Spinal cord (tissue), 10 donors: ENCODE results near the gene COL6A3. TPM values are rescaled to one million over a fixed set of nuclear protein-coding genes. Genes with fewer than 3 reads are reported as not detected.
"Not testable (repeated sequence)": the region's sequence is repeated elsewhere in the genome, so short reads cannot be mapped to it uniquely, and the experiment has no call there.

Source experiments
- DNase-seq, 6 donors: peaks; one replicate each; pipeline versions ENCODE4 v3.0.0 to v3.0.0-alpha.2; 2013 to 2015; ENCODE audit warnings: low spot score in 6 of 6, low read depth in 4 of 6
- H3K27ac ChIP-seq: one replicate; pipeline ENCODE4 v1.5.1; 2013; ENCODE audit warnings: low read depth, low read length, control low read depth
- H3K27me3 ChIP-seq: one replicate; pipeline ENCODE4 v1.6.1; 2013; ENCODE audit warnings: low read length; ENCODE audit not compliant: control insufficient read depth, insufficient read depth
- H3K36me3 ChIP-seq: one replicate; pipeline ENCODE4 v1.6.1; 2013; ENCODE audit warnings: low read length; ENCODE audit not compliant: control insufficient read depth, insufficient read depth
- H3K4me1 ChIP-seq: one replicate; pipeline ENCODE4 v1.6.1; 2013; ENCODE audit warnings: low read length; ENCODE audit not compliant: control insufficient read depth, insufficient read depth
- H3K4me3 ChIP-seq: one replicate; pipeline ENCODE4 v1.5.1; 2013; ENCODE audit warnings: low read depth, low read length, control low read depth
- H3K9me3 ChIP-seq: one replicate; pipeline ENCODE4 v1.6.1; 2013; ENCODE audit warnings: low read length; ENCODE audit not compliant: control insufficient read depth, insufficient read depth
- WGBS: methylation state at CpG from one replicate; pipeline ENCODE4 v1.1.5; 2013; ENCODE audit warnings: missing lambda C conversion rate; ENCODE audit not compliant: insufficient coverage; 5-methylcytosine and 5-hydroxymethylcytosine counted together
- polyA plus RNA-seq, 2 donors: library from polyadenylated mRNA; unstranded; fragments of 120-200 nt; gene quantifications; one replicate each; pipeline ENCODE4 v1.2.1, GENCODE V29; 2013; ENCODE audit not compliant: insufficient read length in 2 of 2
- total RNA-seq, 2 donors: library from RNA; depleted of rRNA in 1 of 2; stranded (reverse); fragments of 120-200 nt in 1 of 2; fragments of >200 nt in 1 of 2; gene quantifications; one replicate each; pipeline versions ENCODE4 v1.2.3 to v1.2.4, GENCODE V29; 2013 to 2014
- donor health status: healthy.

COL6A3 gene
- total and polyA plus RNA-seq, 4 donors: 41.3 to 429 (median 167) TPM

DNA sequence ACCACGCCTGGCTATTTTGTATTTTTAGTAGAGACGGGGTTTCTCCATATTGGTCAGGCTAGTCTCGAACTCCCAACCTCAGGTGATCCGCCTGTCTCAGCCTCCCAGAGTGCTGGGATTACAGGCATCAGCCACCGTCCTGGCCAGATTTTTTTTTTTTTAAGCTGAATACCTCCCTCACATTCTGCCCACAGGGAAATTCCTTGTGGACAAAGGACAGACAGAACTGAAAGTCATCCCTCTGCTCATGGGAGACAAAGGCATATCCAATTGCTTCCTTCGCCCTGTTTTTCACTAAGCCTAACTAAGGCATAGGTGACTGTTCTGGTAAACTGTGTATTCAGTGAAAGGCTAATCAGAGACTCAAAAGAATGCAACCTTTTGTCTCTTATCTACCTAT is 59.8 kb downstream of the COL6A3 start:
- H3K27me3 ChIP-seq, H3K4me3 ChIP-seq, H3K4me1 ChIP-seq, H3K36me3 ChIP-seq, H3K27ac ChIP-seq, H3K9me3 ChIP-seq, DNase-seq: not testable (repeated sequence)
- 98% methylated on average over 4 of the region's 6 CpGs for WGBS

DNA sequence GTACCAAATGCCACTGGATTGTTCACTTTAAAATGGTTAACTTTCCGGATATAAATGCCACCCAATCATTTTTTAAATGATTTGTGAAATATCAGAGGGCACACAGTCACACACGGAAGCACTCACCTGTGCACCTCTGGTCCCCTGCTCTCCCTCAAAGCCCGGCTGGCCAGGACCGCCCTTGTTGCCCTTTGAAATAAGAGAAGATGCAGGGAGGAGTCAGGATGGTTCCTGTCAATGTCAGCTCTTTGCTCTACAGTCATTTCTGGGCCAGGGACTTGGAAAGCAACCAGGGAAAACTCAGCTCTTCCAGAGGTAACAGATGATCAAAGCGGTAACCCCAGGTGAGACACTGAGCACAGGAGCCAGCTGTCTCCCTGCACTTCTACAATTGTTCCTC is 60.7 kb downstream of the COL6A3 start:
- Histone ChIP-seq H3K4me3 (no peak overlapping the region), H3K36me3 (no peaks in the 10 kb centered on the region), H3K4me1 (no peaks in the 10 kb centered on the region), H3K9me3 (no peaks in the 10 kb centered on the region), H3K27me3 (no peaks in the 10 kb centered on the region), H3K27ac (no peak overlapping the region)
- no peak for DNase-seq
- 63% methylated on average over 3 of the region's 5 CpGs for WGBS

DNA sequence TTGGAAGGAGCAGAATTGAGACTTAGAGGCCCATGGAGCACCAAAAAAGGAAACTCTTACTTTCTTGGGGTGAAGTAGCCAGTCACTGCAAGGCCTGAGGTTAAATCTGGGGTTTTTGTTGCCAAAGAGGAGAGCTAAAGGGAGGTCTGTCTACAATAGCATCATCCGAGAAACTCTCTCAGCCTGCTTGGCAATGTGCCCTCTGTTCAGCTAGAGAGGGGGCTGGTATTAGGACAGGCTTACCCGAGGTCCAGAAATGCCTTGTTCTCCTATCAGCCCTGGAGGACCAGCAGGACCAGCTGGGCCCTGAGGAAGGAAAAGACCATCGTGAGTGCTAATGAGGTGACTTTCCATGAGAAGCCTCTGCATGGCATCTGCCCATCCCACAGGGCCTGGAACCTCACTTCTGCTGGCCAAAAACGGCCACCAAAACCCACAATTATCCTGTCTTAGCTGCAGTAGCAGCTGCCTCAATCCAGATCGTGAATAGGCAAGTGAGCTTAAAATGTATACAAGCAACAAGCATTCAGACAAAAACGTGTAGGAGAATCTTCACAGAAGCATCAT is 61.6 kb downstream of the COL6A3 start:
- 83% methylated on average over 3 of the region's 6 CpGs for WGBS
- no peaks in the 10 kb centered on the region for H3K9me3 ChIP-seq
- DNase-seq: no peak
- H3K27ac ChIP-seq: no peak overlapping the region
- no peaks in the 10 kb centered on the region for H3K4me1 ChIP-seq
- no peaks in the 10 kb centered on the region for H3K27me3 ChIP-seq
- no peak overlapping the region for H3K4me3 ChIP-seq
- no peaks in the 10 kb centered on the region for H3K36me3 ChIP-seq

DNA sequence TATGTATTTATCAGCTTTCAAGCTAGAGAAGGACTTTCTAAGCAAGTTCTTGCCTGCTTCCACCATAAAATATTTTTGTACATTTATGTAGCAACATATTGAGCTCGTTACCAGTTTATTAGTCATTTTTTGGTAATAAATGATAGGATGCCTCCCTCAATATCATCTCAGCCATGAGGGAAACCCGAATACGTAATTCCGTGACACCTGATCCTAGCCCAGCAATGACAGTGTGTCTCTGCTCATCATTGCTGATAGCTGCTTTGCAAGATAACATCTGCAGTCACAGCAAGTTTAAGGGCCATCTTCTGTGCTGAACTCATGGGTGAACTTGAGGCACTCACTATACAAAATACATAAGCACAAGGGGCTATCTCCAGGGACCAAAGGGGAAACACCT is 62.2 kb downstream of the COL6A3 start:
- H3K27ac ChIP-seq: no peak overlapping the region
- WGBS: 97% methylated on average over 3 of the region's 4 CpGs
- no peak for DNase-seq

DNA sequence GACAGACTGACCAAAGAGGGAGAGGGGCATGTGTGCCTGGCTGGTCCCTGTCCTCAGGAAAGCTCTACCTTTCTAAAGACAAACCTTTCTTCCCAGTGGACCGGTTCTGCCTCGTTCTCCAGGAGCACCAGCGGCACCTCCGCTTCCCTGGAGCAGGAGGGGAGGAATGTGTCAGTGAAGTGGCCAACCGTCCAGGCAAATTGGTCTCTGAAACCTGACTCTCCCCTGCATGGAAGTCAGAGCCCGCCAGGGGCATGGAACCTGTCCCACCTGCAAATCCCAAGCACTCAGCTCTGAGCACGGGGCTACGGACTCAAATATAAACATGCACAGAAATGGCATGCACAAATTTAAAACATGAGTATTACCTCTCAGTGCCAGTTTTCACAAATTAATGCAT is 62.9 kb downstream of the COL6A3 start:
- Histone ChIP-seq H3K27me3 (no peaks in the 10 kb centered on the region), H3K4me1 (no peaks in the 10 kb centered on the region), H3K27ac (no peak overlapping the region), H3K4me3 (no peak overlapping the region), H3K9me3 (no peaks in the 10 kb centered on the region), H3K36me3 (no peaks in the 10 kb centered on the region)
- no peak for DNase-seq
- WGBS: 60% methylated on average over 6 of the region's 8 CpGs

More for the DNA sequence above, 62.2 kb downstream of the COL6A3 start:
- Histone ChIP-seq H3K4me1 (no peaks in the 10 kb centered on the region), H3K27me3 (no peaks in the 10 kb centered on the region), H3K9me3 (no peaks in the 10 kb centered on the region), H3K4me3 (no peak overlapping the region), H3K36me3 (no peaks in the 10 kb centered on the region)

DNA sequence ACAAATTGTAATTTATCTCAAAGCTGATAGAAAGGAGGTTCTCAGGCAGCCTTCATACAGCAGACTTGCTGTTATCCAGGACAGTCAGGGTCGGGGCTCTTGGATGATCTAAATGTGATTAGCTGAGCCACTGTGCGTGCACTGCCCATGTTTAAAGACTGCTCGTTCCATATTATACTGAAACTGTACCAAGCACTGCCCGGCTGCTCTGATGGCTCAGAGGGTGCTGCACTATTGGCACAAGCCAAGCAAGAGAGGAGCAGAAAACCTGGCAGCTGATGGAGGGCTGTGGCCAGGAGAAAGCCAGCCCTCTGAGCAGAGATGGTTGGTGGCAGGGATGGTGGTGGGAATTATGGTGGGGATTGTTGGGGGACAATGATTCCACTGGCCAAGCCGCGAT is 63.4 kb downstream of the COL6A3 start:
- no peaks in the 10 kb centered on the region for H3K36me3 ChIP-seq
- no peaks in the 10 kb centered on the region for H3K27me3 ChIP-seq
- WGBS: 82% methylated on average over 6 of the region's 6 CpGs
- no peak overlapping the region for H3K27ac ChIP-seq
- H3K4me1 ChIP-seq: no peaks in the 10 kb centered on the region
- no peak for DNase-seq
- no peaks in the 10 kb centered on the region for H3K9me3 ChIP-seq
- no peak overlapping the region for H3K4me3 ChIP-seq

DNA sequence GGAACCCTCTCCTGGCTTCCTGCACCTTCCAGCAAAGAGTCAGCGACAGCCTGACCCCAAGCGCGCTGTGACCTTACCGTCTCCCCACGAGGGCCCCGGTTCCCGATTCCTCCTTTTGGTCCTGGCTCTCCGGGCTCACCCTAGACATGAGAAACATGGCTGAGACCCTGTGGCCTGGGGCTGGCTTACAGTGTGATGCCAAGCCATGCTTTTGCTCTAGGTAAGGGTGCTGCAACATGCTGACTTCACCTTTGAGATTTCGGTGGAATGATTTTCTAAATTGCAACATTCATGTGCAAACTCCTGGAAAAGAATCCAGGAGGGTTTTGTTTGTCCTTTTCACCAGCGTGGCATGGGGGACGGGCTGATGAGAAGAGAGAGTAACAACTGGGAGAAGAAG is 63.9 kb downstream of the COL6A3 start:
- Histone ChIP-seq H3K9me3 (no peaks in the 10 kb centered on the region), H3K4me1 (no peaks in the 10 kb centered on the region), H3K4me3 (no peak overlapping the region), H3K27ac (no peak overlapping the region), H3K36me3 (no peaks in the 10 kb centered on the region), H3K27me3 (no peaks in the 10 kb centered on the region)
- 89% methylated on average over 9 of the region's 11 CpGs for WGBS
- DNase-seq: no peak

DNA sequence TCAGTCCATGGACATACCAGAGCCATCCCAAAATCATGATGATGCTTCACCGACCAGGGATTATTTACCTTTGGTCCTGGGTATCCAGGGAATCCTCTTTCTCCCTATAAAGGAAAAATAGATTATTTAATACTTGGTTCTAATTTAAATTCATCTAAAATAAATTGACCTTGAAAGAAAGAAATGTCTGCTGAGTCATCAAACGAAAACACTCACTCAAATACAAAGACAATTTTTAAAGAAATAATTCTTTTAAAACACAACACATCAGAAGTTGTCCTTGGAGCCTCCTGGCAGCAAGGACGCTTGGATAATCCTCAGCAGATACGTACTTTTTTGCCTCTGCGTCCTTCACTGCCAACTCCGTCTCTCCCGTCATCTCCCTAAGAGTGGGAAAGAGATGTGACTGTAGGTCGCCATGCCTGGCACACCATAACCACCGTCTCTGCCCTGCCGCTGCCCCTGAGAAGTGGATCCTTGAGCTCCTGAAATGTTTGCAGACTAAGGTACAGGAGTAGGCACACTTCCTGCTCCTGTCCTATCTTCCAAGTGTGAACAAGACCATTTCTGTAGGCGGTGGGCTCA is 65.6 kb downstream of the COL6A3 start:
- Histone ChIP-seq H3K4me3 (no peak overlapping the region), H3K9me3 (no peaks in the 10 kb centered on the region), H3K27ac (no peak overlapping the region), H3K4me1 (no peaks in the 10 kb centered on the region), H3K36me3 (no peaks in the 10 kb centered on the region), H3K27me3 (no peaks in the 10 kb centered on the region)
- DNase-seq: no peak
- WGBS: 93% methylated on average over 6 of the region's 11 CpGs

DNA sequence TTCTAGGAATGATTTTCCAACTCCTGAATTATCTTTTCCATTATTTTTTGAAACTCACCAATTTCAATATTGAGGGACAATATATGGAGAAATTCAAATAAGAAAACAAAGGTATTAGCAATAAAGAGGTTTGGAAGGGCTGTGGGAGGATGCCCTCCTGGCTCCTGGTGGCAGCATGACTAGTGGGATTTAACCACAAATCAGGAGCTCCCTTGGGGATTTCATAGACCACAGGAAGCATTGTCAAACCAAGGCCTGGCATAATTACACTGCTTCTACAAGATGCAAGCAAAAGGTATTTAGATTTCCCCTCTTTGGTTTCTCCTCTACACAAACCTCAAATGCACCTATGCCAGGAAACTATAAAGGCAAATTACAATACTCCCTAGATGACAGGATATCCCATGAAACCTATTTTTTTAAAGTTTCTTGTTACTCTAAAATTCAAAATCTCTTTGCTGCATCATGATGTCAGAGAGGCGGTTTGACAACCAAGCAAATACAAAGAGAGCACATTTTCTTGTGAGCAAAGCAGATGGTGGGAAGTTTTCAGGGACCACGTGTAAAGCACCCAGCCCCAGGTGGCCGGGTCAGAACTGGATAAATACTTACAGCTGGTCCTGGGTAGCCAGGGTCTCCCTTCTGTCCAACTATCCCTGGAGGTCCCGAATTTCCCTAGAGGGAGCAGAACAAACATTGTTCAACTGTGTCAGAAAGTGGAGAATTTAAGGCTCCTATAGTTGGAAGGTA is 67.9 kb downstream of the COL6A3 start:
- H3K27me3 ChIP-seq: no peaks in the 10 kb centered on the region
- 80% methylated on average over 1 of the region's 4 CpGs for WGBS
- no peaks in the 10 kb centered on the region for H3K4me1 ChIP-seq
- no peak overlapping the region for H3K27ac ChIP-seq
- no peaks in the 10 kb centered on the region for H3K36me3 ChIP-seq
- no peaks in the 10 kb centered on the region for H3K9me3 ChIP-seq
- no peak overlapping the region for H3K4me3 ChIP-seq
- no peak for DNase-seq

DNA sequence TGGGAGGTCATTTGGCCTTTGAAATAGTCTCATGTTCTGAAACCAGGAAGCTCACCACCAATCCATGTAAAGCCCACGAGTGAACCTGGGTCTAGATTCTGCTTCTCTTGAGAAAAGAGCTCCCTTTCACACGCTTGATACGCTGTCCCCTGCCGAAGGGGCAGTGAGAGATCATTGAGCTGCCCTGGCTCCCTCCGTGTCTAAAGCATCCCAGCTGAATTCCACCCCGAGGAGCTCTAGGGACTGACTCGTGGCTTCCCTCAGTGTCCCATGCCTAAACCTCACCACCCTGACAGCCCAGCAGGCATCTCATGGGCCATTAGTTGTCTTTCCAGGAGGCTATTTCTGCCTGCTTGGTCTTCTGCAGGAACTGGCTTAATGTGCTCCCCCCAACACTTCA is 68.6 kb downstream of the COL6A3 start:
- Histone ChIP-seq H3K9me3 (no peaks in the 10 kb centered on the region), H3K27me3 (no peaks in the 10 kb centered on the region), H3K4me1 (no peaks in the 10 kb centered on the region), H3K27ac (no peak overlapping the region), H3K4me3 (no peak overlapping the region), H3K36me3 (no peaks in the 10 kb centered on the region)
- DNase-seq: no peak
- WGBS: 79% methylated on average over 7 of the region's 7 CpGs
